Measurements from ENCODE around the gene SHROOM3.
A peak's percentile ranks its signal among the peaks of the same experiment; 100 is the strongest.

The SHROOM3 gene

DNA sequence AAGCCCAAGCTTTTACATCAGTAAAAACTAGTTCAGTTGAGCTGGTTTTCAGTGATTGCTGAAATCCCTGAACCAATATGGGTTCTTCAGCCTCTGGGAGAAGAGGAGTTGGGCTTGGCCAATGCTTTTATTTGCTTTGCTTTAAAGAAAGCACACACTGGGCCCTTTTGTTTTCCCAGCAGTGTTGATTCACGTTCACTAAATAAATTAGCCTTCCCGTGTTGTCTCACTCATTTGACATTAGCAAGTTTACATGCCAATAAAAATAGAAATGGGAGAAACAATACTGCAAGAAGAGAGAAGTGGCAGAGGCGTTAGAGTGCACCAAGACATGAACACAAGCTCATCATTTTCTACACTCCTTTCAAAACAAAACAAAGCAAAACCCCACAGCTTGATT is 136.2 kb downstream of the SHROOM3 start:
- no peak for DNase-seq

DNA sequence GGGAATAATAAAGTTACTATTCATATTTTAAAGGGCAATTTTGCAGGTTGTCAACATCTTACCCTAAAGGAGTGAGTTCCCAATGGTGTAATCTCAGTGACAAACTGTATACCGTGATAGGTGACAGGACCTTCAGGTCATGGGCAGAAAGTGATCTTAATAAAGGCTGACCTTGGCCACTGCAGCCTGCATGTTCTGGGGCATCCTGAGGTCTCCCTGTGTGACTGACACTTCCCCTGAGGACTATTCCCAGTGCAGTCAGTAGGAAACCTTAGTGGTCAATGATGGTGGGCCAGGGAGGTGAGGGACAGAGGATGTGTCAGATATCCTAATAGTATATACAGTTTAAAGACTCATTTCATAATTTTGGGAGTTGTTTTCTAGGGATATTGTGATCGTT is 137.2 kb downstream of the SHROOM3 start:
- no peak for DNase-seq

DNA sequence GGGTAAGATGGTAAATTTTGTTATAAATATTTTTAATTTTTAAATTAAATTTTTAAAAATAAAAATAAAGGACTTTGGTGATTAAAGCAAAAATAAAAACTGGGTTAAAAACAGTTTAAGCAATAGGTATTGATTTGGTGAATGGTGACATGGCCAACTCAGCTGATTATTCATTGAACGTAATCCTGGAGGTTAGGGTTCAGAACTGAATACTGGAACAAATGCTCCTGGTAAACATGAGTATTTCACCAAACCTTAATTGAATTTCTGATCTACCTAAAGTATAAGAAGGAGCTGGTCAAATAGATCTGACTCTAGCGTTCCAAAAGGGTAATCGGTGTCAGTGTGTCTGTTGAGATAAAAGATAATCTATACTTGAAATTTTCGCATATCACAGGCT is 141.8 kb downstream of the SHROOM3 start:
- no peak for DNase-seq

DNA sequence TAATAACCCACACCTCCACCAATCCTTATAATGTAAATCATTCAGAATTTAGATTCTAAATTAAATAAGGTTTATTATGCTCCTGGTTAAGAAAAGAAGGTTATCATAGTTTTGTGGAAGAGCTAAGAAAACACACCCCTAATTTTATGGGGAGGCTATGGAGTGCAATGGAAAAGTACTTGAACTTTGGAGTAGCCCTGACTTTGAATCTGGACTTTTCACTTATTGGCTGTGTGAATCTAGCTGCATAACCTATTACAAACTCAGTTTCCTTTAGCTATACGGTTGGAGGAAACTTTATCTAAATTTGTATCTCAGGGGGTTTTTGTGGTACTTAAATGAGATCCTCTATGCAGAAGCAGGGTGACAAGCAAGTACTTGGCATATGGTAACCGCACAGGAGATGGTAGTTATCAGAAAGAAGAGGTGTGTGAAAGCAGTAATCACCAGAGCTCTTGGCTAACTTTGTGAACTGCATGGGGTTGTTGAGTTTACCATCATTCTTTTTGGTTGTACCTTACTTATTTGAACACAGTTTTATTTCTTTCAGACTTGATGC is 143.1 kb downstream of the SHROOM3 start:
- DNase-seq = no peak

DNA sequence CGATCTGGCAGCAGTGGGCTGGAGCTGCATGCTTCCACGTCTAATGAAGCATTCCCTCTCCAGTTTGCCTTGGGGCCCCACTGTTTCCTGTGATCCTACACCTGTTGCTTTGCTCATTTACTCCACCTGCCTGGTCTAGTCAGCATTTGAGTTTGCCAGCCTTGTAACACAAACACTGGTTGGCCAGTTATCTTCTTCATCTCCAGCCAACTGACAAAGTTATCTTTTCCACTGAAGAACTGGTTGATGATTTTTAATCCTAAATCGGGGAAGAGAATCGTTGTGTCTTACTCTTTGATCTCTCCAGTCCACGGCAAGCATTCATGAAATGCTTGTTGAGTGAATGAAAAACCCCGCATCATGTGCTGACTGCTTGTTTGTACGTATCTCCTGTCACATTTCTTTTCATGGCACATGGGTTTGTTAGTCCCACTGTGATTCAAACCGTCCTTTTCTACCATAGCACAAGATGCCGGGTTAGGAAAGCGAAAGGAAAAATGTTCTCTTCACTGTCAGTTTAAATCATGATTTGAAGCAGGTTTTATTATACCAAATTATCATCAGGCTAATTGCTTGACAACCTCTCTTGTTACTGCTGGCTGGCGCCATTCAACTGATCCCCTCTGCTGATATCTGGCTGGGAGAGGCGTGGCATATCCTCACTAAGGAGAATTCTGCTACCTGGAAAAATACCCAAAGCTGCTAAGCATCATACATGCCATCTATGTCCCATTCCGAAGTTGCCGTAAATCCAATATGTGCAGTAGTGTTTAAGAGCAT is 144.8 kb downstream of the SHROOM3 start:
- no peak for DNase-seq

DNA sequence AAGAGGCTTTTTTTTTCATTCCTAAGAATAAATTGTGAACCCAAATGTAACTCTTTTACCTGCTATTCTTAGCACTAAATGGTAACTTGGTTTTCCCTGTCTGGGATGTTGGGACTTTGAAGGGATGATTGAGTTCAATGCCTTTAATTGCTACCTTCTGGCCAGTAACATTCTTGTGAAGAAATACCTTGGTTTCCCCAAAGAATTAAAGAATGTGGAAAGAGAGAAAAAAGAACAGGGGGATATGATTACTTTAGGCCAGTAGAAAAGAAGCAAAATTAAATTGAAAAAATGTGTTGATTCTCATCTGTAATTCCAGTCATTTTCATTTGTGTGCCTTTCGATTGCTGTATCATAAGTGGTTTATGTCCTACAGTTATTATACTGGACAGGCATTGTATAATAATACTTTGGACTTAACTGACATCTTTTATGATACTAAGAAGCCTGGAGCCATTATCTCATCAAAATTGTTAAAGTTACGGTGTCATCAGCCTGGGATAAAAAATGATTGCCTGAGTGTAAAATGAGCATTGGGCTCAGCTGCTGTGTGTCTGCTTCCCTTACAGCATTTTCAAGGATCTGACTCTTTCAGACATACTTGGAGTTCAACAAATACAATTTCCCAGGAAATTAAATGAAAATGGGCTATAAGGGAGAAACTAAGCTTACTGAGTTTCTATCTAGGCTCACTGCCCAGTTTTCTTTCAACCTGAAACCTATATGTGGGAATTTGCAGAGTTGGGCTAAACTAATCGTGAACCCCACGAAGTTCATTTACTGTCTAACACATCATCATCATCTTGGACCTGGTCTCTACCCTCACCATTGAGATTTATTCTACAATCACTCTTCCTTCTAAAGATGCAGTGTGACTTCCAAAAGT is 146.3 kb downstream of the SHROOM3 start:
- no peak for DNase-seq

DNA sequence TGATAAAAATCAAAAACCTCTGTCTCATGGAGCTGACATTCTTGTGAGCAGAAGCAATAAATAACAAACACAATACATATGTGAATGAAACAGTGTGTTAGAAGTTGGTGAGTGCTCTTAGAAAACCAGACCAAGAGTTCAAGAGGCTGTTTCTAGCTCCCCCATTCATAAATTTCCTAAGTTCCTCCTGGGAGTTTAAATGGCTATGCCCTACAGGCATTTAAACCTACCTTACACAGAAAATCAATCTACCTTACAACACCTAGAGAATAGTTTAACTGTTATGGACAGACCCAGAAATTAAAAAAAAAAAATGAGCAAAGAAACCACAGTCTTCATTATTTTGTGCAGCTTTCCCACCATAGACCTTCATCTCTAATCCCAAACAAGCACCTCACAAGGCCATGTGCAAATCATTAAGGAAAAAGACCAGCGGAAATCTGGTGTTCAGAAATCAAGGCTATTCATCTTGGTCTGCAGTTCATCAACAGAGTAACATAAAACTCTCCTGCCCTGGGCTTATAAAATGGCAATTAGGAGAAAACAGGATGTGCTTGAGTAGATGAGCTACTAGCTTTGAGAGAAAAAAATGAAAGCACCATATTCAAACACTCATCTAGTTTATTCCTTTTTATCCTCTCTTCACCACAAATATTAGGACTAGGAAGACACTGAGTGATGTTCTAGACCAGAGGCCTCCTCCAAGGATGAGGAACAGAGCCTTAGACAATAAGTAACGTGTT is 147.2 kb downstream of the SHROOM3 start:
- DNase-seq = no peak

DNA sequence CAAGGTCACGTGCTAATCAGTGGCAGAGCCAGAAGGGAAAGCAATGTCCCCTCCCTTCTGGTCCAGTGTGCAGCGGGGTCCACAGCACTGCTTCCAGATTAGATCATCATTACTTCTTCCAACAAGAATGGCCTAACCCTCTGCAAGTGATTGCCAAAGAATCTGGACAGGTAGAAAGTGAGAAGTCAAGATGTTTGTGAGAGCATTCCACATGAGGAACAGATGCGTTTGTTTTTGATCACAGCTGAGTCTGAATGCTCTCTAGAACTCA is 147.7 kb downstream of the SHROOM3 start:
- no peak for DNase-seq

DNA sequence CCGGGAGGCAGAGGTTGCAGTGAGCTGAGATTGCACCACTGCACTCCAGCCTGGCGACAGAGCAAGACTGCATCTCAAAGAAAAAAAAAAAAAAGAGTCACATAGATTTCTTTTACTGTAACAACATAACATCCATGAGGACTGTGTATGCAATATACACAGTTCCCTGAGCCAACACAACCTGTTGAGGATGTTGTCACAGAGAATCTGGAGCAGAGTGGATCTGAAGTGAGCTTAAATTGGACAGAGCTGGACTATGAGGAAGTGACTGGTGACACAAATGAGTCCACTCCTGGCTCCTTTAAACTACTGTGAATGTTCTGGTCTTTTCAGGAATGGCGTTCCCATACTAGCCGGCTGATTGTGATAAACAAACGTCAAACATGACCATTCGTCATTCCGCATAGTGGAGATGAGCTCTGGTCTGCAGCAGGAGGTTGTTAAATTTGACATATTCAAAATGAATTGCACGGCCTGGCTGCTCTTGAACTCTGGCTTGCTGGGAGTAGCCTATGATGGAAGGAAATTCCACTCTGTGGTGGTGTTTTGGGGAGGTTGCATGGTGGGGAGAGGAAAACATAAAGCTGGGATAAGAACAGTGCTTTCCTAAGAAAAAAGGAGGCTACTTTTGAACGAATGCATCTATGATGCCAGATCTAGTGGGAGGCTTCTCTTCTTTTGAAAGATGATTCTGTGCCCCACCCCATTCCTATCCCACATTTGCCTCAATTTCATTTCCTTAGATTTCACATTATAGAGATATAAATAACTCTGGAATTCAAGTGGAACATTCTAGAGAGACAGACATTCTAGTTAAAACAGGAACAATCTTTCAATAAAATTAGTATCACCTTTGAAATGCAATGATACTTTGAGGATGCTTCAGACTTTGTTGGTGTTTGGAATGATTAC is 149.5 kb downstream of the SHROOM3 start:
- no peak for DNase-seq

DNA sequence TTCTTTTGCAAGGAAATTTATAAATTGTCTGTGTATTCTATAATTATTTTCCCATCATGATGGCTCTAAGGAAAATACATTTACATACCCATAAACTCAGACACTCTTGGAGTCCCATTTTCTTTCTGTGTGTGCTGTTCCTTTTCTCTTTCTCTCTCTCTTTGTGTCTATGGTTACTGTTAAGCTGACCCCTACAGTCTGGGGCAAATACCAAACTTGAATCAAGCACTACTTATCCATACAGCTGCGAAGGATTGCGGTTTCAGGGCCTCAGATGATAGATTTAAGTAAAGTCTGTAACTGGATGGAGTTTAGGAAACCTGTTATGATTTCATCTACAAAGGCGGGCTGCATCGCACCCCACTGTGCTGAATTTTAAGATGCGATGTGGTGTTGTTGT is 150.2 kb downstream of the SHROOM3 start:
- DNase-seq = no peak

DNA sequence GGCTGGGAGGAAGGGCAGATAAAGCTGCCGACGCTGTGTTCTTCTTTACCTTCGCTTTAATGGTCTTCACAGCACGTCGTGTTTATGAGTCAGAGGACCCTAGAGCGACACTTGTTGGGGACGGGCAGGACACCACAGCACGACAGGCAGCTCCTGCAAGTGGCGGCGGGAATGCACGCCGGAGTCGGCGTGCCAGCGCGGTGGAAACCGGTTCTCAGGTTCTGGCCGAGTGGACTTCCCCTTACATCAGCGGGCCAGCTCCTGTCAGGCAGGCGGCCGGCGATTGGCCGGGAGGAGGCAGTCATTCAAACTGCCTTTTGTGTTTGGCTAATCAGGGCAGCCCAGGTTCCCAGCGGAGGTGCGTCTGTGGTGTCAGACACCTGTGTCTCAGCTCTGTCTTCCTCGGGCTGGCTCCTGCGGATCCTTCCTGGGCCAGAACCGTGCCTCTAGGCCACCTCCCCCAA is 150.9 kb downstream of the SHROOM3 start:
- peak; percentile 35 for DNase-seq

DNA sequence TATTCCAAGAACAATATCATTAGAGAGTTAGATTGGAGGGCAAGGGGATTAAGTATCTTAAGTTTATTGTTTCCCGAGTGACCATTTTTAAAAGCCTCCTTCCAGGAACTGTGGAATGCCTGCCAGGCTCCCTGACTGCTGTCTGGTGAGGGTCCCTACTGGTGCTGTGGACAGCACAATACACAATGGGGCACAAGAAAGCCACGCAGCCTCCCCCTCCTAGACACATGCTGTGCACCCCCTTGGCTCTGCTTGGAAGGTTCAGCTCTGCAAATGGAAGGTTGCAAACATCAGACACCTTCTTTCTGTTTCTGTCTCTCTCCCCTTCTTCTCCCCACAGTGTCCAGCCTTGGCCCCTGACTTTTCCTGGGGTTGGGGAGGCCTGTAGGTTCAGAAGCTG is 153.2 kb downstream of the SHROOM3 start:
- no peak for DNase-seq

DNA sequence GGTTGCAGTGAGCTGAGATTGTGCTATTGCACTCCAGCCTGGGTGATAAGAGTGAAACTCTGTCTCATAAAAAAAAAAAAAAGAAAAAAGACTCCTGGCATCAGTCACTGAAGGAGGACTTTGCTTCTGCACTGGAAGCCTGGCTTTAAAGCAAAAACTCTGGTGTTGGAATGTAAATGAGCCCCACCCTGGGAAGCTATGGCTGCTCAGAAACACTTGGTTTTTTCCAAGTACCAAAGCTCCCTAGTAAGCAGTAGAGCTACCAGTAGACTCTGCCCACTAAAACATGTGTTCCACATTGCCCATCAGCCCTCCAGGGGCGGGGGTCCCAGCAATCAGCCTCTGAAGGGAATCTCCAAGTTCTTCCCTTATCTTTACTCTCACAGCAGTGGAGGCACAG is 154.4 kb downstream of the SHROOM3 start:
- no peak for DNase-seq

DNA sequence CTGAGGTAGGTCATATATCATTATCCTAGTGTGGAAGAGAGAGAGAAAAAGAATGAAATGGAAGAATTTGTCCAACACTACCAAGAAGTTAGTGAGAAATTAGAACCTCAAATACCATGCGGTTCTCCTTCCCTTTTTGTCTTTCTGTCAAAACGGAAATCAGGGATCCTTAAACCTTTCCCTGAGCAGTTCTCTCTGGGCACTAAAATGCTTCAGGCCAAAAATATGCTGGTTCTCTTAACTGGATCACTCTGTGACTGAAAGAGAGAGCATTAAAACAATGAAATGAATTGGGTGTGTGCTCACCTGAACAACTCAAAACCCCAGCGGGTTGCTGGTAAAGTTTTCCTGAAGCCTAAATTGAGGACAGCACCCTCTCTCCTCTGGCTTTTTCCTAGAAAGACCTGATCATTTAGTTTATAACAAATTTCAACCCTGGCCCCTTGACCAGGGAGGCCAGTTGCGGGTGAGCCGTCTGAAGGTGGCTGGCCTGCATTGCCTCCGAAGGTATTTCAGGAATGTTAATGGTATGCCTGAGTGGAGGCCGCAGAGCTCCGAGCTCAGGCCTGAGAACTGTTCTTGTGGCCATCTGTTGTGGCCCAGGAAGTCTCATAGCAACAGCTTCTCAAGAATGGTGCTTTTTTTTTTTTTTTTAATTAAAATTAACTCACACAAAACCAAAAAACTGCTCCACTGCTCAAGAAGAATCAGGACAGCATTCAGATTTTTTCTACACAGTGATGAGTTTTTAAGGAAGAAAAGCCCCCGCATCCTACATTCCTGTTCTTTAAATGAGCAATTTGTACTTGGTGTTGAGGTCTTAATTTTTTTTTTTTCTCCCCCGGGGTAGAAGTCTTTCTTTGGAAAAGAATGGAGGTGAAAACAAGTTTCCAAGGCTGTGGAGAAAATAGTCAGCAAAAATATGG is 155.1 kb downstream of the SHROOM3 start:
- DNase-seq = no peak

DNA sequence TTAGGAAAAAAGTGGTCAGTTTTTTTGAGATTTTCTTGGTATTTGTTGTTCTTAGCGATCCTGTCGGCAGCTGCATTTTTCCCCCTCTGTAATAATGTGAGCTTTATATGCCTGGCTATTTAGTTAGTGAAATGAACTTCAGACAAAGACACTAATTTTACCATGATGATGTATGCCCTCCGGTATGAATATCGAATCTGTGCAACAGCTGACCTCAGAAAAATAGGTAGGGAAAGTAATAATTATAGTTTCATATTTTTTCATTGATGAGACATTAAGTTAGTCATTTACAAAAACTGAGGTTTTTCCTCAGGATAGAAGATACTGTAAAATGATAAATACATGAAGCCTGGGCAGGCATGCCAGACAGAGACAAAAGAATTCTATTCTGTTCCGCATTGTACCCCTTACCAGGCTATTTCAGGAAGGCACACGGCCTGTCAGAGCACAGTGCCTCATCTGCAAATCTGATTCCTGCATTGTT is 155.8 kb downstream of the SHROOM3 start:
- no peak for DNase-seq

DNA sequence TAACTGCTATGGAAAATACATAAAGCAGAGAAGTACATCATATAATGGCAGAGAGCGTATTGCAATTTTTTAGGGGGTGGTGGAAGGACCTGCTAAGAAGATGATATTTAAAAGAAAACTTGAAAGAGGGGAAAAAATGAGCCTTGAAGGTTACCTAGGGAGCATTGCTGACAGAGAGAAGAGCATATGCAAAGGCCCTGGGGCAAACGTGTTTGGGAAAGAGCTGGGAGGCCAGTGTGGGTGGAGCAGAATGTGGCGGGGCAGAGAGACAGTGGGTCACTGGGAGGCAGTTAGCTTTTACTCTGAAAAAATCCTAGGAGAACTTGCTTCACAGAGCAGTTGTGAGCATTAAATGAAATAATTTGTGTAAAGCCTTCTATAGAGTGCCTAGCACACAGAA is 157.0 kb downstream of the SHROOM3 start:
- no peak for DNase-seq

DNA sequence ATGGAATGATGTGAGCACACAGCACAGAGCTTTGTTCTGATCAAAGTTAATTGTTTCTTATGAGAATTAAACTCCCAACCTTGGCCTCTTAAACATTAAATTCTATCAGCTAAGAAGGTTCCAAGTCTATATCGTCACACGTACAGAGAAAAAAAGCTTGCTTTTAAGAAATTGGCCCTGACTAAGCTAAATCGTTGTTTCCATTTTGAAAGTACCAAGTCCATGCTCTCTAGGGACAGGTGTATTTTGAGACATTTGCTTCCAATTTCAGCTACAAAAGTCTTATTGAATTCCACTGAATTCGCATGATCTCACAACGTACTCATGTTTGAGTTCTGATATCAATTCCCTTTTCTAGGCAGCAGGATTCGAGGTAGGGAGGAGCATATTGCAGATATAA is 157.4 kb downstream of the SHROOM3 start:
- no peak for DNase-seq

DNA sequence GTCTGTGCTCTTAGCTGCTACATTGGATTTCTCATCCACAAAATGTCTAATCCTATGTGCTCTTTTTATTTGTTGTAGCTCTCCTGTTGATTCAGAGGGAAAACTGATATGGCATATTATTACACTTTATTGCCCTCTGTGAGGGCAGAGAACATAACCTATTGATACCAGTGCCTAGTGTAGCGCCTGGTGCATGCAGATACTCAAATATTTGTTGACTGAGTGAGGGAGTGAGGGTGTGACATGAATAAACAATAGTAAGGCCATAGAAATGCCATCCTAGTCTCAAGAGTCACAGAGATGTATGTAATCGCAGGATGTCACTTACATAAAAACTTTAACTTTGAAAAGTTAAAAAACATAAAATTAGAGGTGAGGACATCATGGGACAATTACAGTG is 159.1 kb downstream of the SHROOM3 start:
- no peak for DNase-seq

DNA sequence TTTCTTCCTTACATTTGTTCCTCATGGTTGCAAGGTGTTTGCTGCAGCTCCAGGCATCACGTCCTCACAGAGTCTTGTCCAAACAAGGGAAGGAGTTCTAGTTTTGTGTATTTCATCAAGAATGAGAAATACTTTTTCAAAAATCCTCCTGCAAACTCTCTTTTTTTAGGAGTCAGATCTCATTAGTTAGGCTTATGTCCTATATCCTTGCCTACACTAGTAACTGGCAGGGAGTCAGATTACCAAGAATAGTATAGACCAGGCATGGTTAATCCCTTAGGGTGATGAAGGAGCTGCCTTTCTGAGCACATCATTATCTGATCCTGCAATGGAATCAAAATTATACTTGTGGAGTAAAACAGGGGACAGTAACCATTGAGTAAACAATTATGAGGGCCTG is 160.4 kb downstream of the SHROOM3 start:
- no peak for DNase-seq

DNA sequence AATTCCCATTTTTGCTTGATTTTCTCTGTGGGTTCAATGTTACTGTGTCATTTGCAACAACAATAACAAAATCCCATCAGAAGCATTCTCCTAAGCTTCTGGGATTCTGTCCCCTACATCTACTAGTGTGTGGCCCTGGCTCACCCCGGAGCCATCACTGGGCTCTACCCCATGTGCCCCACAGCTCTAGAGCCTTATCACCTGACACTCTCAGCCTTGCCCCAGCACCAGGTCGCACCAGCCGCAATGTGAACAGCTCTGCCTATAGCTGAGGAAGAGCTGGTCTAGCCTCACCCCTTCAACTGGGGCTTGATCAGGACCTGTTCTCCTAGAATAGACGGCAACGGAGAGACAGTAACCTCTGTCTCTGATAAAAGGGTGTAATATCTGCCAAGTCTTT is 161.7 kb downstream of the SHROOM3 start:
- DNase-seq = no peak

DNA sequence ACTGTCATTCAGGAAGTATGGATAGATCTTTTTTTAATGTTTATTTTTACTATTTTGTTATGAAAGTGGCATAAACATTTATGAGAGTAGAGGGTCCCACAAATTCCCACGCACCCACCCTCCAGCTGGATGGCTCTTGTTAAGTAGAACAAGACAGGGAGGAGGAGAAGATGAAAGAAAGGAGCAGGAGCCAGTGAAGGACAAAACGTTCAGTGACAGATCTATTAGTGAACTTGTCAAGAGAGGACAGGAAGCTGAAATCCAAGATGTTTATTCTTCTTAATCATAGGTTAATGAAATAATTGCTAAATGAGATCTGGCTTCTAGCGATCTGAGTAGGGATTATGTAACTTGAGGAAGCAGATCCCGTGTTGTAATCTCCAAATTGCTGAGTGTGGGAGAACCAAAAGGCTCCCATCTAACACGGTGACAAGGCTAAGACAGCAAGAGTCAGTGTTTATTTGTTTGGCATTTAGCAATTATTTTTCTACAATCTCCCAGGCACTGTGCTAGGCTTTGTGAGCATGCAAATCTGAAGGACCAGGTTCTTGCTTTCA is 162.5 kb downstream of the SHROOM3 start:
- DNase-seq = no peak
